Measurements from ENCODE around the gene NUB1.

The NUB1 gene

DNA sequence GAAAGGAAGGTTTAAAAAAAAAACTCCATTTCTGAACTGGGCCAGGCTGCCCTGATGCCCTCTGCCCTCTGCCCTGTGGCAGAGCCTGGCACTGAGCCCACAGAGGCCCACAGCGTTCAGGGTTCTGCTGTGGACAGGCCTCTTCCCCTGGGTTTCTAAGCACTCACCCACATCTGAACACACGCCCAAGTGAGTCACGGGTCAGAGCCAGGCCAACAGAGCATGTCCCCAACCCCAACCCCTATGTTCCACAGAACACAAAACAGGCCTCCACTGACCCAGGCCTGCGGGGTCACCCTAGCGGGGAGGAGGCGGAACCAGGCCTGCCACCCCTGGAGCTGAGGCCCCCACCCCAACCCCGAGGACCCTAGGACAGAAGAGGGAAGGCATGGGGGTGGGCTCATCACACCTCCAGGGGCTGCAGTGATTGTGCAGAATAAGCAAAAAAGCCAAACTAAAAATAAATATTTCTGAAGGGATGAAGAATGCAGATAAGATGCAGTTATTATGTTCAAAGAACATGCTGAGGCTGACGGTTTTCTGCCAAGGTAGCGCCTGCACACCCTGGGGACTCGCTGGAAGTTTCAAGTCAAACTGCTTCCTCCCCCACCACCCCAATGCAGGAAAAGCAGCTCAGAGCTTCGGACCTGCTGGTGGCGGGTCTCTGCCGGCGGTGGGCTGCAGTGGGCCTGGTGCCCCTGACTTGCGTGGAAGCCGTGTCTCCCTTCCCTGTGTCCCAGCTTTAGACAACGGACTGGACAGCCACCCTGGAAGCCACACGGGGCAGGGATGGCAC lies 62.8 kb downstream of the NUB1 start:
- DNase-seq (ENCODE audit: low read depth), result no peak

DNA sequence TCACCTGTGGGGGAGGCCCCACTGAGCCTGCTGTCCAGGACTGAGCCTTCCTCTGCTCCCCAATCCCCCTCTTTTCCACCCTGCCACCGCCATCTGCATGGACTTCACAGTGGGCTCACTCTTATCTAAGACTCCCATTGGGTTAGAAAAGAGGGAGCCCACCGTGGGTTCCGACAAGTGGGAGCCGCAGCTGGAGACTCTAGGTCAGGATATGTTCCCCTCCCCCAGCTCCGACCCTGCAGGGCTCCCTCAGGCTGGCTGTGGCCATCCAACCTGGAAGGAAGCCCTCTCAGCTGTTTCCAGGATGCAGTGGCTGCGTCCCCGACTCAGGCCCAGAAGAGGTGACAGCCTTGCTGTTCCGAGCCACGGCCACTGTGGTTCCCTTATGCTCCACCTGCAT lies 63.4 kb downstream of the NUB1 start:
- DNase-seq (ENCODE audit: low read depth), result no peak

DNA sequence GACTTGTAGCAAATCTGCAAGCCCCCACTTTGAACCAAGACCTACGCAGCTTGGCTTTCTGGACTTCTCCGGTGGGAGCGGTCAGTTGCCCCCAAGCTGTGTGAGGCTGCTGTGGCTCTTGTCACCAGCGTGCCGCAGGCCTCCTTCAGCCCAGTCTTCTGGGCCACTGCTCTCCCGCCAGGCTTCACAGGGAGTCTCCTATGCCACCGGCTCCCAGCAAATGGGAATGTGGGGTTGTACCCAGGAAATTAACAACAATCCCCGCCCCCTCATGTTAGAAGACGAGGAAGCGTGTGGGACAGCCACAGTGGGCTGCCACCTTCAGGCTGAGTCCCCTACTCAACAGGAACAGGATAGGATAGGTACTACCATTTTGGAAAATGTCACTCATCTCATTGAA lies 64.0 kb downstream of the NUB1 start:
- DNase-seq (ENCODE audit: low read depth), result no peak

DNA sequence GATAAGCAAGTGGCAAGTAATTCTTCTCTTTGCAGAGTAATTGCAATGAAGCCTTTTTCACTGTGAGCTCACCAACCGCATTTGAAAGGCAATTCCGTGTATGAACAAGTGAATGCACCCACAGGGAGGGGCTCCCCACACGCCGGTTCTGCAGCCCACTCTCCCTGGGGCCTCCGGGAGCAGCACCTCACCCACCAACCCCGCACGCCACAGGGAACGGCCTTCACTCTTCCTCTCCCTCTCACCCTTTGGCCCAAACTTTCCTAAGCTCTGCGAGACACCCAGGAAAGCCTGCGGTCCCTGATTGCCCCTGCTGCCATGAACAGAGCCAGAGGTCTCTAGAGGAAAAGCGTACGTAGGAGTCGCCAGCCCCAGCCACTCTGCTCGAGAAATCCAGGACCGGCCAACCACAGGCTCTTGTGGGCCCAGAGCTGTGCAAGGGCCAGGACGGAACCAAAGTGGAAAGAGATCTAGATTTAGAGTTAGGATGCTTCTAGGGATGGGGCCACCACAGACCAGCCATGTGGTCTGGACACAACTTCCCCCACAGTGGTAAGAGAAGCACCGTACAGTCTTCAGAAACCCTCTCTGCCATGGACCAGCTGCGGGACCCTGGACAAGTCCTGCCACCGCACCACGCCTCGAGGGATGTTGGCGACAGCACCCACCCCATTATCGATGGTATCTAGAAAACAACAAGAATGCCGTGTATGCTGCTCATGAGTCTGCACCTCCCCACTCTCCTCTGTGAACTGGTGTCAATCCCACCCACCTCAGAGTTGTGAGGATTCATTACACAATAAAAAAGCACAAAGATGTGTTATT lies 64.7 kb downstream of the NUB1 start:
- DNase-seq (ENCODE audit: low read depth), result no peak

DNA sequence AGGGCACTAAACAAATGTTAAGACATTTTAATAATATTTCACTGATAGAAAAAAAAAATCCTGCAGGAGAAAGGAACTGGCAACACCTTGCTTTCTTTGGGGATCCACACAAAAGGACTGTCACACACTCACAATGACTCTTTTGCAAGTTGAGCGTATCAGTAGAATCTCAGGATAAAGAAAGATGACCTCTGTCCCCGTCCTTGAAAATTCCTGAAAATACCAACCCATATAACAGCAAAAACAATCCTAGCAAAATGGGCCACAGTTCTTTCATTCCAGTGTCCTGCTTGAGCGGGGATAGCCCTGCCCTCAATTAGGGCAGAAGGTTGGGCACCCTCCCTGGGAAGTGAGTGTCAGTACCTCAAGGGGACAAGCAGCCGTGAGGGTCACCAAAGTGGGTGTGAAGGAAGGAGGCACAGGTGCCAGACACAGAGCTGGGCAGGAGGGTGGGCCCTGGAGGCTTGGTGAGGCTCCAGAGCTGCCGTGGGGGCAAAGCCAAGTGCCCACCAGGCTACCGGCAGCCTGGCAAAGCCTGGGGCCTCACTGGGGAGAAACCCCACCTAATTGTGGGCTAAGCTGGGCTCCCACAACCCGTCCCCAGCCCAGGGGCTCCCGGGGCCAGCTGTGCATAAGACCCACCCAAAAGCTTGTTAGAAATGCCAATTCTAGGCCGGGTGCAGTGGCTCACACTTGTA lies 65.4 kb downstream of the NUB1 start:
- DNase-seq (ENCODE audit: low read depth), result no peak

DNA sequence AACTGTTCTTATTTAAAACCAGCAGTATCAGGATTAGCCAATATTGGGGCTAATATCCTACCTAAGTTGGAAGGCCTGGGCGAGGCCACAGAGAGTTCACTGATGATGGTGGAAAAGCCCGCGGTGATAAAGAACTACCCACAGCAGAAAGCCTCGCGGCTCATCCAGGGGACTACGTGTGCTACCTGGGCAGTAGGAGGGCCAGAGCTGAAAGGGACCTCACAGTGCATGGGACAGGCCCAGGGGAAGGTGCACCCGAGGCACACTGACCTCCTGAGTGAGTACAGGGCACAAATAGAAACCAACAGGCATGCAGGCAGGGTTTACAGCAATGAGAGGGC lies 66.9 kb downstream of the NUB1 start:
- DNase-seq (ENCODE audit: low read depth), result no peak

DNA sequence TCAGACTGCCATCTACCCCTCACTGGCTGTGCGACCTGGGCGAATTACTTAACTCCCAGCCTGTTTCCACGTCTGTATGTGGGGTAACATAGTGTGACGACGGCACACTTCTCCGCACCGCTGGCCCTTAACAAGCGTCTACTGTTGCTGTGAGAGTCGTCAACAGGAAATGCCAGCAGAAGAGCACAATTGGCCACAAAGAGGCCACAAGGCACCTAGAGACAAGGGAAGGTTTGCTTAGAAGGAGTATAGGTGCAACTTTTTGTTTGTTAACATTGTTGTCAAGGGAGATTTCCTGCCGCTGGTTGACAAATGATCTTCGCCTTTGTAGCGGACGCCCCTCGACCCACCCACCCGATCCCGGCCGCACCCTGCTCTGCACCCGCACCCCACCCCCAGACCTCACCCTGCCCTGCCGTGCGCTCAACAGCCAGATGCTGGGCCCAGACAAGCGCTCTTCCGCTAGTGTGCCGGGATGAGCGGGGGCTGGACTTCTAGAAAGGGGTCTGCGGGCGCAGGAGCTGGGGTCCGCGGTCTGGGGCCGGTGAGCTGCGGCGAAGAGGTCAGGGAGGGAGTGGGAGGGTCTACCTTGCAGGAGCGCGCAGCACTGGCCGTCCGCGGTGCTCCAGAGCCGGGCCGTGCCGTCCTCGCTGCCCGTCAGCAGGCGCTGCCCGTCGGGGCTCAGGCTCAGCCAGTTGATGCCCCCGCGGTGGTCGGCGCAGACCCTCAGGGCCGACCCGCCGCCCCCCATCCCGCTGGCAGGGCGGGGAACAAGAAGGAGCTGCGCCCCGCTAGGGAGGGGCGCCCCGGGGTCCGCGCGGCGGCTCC lies 67.4 kb downstream of the NUB1 start:
- no peak for DNase-seq (ENCODE audit: low read depth)

DNA sequence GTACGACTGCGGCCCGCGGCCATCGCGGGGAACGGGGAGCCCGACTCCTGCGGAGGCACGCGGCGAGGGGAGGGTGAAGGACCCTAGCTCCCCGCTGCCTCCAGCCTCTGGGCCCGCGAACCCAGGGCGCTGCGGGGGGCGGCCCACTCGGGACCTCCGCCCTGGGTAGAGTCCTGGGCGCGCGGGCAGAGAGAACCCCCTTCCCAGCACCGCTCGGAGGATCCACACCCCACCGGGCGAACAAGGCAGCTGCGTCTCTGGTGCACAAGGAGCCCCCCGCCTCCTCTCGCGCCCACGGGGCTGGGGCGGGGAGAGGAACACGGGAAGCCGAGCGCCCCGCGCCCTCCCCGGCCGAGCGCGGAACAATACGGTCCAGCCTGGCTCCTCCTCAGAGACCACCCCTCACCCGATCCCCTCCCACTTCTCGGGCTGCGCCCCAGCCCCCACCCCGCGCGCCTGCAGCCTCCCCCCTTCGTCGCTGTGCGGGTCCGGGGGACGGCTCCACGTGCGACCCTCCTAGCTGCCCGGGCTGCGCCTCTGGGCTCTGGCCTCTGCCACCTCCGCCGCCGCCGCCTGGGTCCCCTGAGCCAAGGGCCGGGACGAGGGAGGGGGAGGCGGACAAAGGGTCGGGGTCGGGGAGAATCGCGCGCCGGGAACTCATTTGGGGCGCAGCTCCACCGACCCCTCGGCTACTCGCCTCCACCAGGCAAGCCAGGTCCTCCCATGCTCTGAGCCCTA lies 68.2 kb downstream of the NUB1 start, which contains the start of gene WDR86:
Gene WDR86, minus strand, starts transcription at position 372 of the 738 bp plus-strand sequence. CDS start 449 bp downstream, outside the sequence.
- no peak for DNase-seq (ENCODE audit: low read depth)

DNA sequence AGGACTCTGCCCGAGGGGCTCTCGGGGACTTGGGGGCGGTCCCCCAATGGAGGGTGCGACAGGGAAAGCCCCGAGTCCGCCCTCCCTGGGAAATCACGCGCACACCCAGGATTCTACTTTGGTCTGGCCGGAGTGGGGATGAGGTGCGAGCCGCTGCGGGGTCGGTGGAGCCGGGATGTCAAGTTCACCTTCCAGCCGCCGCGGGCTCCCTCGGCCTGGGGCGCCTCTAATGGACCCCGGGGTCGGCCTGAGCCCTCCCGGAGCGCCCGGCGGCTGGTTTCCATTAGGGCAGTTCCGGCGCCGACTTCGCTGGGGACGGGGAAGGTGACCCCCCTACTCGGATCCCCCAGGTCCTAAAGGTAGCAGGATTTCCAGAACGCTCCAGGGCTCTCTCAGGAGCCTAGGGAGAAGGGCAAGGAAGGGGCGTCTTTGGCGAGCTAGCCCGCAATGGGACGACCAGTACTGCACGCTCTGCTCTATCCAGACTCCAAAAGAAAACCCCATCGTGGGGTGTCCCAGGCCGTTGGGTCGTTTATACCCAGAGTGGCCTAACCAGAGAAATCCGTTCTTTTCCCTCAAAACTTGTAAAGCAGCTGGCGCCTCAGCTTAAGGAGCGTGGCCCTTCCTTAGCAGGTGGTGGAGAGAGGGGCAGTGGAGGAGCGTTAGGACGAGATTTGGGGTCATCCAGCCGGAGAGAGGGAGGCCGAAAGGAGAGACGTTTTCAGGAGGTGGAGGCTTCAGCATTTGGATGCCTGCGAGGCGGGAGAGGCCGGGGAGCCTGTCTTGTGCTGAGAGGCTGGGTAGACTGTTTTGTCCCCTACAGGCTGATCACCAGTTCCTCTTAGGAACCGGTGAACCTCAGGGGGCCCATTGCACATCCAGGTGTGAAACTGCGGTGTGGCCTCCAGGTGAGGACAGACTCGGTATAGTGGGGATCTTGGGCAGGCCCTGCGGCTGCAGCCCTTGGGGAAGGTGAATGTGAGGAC lies 69.1 kb downstream of the NUB1 start:
- DNase-seq (ENCODE audit: low read depth), result no peak

DNA sequence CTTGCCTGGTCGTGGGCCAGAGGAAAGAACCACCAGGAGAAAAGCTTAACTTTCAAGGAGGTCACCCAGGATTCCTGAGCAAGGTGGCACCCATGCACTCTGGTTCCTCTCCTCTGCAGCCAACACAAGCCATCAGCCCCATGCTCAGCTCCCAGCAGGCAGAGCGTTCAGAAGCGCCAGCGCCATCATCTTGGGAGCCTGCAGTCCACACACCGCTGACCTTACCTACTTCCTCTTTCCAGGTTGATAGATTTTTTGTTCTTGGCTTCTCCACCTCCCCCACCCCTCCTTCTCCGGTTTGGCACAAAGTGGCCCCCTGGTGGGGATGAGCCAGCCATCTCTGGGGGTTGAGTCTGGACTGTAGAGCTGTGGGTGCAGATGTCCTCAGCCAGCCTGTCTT lies 69.9 kb downstream of the NUB1 start:
- no peak for DNase-seq (ENCODE audit: low read depth)

DNA sequence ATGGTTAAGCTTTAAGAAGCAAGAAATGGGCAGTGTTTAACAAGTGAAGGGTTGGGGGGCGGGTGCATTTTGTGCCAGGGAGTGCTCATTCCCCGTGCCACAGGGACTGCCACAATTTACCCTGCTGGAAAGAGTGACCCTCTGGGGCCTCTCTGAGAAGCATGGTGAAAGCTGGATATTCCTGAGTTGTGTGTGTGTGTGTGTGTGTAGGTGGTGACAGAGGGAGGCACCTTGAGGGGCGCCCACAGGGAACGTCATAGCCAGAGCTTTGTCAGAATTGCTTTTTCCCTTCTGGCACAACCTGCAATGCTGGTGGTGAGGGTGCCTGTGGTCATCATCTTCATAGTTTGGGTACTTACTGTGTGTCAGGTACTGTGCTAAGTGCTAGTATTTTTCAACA lies 70.7 kb downstream of the NUB1 start:
- no peak for DNase-seq (ENCODE audit: low read depth)

DNA sequence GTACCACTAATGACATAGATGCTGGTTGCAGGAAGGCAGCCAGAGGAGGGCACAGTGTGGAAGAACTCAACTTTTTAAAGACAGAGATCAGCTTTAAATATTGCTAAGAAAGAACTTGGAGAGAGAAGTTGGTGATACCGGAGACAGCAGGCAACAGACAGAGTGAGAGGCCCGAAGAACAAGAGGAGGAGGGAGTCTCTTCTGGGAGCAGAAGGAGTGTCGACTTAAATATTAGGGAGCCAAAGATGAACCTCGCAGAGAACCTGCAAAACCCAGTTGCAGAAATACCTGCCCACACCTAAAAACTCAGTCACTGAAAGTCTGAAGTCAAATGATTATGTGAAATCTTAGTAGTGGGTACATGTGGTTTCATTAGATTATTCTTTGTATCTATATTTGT lies 71.6 kb downstream of the NUB1 start:
- no peak for DNase-seq (ENCODE audit: low read depth)

DNA sequence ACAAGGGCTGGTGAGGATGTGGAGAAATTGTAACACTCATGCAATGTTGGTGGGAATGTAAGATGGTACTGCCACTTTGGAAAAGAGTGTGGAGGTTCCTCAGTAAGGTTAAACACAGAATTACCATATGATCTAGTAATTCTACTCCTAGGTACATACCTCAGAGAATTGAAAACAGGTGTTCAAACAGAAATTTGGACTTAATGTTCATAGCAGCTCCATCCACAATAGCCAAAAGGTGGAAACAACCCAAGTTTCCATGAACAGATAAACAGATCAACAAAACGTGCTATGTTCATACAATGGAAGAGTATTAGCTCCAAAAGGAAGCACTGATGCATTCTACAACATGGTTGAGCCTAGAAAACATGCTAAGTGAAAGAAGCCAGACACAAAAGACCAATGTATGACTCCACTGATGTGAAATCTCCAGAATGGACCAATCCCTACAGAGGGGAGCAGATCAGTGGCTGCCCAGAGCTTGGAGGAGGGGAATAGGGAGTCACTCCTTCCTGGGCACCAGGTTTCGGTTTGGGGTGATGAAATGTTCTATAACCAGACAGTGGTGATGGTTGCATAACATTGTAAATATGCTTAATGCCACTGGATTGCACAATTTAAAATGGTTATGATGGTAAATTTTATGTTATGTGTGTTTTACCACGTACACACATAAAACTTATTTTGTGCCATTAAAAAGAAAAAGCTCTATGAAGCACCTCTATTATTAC lies 73.9 kb downstream of the NUB1 start:
- no peak for DNase-seq (ENCODE audit: low read depth)

DNA sequence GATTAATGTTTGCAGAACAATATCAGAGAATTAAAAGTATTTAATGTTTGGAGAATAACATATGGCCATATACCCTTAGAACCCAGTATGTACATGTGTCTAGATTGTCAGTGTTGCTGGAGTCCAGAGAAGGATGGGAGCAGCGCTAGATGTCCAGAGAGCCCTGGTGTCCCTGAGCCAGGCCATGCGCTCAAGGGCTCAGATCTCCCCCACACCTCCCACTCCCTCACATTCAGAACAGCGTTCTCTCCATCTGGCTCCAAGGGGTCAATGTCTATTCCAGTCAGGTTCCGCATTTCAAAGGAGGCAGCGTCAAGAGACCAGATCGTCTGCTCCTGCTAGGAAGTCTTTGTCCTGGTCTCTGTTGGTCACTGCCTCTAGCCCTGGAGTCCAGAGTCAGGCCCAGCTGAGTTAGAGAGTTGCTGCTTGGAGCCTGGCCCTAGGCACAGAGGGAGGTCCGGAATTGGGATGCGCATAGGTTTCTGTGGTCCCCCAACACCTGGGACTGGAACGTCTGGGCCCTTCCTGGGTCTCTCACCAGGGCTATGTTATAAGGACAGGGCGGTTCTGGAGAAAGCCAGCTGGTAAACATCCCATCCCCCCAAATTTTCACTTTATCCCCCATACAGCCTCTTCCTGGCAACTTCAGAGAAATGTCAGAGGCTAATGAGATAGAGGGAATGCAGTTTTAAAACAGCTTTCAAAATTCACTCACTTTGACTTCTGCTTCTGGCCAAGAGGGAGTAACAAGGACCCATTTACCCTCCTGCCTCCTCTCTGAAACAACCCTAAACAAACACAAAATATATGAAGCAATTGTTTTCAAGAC lies 74.7 kb downstream of the NUB1 start:
- DNase-seq (ENCODE audit: low read depth), result no peak

DNA sequence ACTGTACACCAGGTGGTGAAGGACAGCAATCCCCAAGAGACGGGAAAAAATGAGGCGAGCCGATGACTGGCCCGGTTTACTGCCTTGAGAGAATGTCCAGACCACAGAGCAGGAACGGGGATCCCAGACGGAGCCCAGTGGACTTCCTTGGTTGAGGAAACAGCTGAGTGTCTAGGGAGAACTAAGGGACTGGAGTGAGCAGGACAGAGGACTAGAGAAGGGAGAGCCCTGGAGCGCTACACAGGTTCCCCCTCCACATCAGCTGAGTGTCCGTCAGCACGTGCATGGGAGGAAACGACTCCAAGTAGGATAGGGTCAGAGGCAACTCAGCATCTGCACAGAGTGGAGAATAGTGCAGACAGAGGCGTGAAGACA lies 75.3 kb downstream of the NUB1 start:
- DNase-seq (ENCODE audit: low read depth), result no peak

DNA sequence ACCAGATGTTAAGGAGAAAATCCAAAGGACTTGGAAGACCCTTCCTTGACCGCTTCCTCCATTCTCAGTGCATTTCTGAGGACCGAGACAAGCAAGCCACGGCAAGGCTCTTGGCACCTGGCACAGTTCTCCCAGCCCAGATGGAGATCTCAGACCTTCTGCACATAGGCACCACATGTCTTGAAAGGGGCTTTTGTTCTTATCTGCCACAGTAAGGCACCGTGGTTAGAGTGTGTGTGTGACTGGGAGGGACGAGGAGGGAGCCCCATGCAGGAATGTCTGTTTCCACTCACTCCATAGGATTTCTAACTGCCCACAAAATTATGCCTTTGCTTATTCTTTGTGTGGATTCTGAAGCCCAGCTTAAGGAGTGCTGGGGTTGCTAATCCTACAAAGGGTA lies 78.5 kb downstream of the NUB1 start:
- no peak for DNase-seq (ENCODE audit: low read depth)

DNA sequence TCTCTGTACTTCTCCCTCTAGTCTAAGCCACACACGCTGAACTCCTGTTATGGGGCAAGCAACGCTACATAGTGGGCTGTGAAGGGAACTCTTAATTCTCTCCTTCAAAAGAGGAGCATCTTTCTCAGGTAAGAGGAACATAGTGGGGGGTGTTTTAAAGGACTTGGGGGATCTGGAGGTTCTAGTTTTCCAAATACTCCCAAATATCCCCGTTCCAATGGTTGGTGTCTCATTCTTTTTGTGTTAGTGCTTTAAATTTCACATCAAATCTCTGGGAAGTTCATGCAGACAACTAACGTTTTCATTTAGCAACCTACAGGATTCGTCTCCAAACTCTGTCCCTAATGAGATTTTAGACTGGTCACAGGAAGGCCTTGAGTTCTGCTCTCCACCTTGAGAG lies 80.6 kb downstream of the NUB1 start:
- DNase-seq (ENCODE audit: low read depth), result no peak

DNA sequence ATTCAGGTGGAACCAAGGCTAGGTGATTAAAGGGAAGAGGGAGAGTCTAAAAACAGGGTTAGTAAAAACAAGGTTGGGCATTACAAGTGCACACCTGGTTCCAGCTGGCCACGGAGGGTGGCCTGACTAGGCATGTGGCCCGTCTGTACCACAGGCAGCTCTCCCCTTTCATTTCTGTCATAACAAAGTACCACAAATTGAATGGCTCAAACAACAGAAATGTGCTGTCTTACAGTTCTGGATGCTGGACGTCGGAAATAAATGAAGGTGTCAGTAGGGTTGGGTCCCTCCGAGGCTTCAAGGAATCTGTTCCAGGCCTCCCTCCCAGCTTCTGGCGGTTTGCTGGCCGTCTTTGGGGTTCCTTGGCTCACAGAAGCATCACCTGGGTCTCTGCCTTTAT lies 81.6 kb downstream of the NUB1 start:
- DNase-seq (ENCODE audit: low read depth), result no peak

DNA sequence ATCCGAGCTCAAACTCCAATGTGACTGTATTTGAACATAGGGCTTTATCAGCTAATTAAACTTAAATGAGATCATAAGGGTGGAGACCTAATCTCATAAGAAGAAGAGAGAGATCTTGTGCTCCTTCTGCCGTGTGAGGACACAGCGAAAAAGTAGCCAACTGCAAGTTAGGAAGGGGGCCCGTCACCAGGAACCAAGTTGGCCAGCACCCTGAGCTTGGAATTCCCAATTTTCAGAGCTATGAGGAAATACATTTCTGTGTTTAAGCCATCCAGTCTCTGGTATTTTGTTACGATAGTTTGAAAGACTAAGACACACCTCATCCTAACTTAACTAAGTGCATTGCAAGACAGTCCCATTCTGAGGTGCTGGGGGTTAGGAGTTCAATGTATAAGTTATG lies 82.3 kb downstream of the NUB1 start:
- no peak for DNase-seq (ENCODE audit: low read depth)
